Endothelial cell of umbilical vein (primary cell): ENCODE results near the gene DPEP2. TPM values are rescaled to one million over a fixed set of nuclear protein-coding genes. Genes with fewer than 3 reads are reported as not detected.
"Not testable (repeated sequence)": the region's sequence is repeated elsewhere in the genome, so short reads cannot be mapped to it uniquely, and the experiment has no call there.

Experiments
- BruUV-seq: library from RNA; stranded (reverse); fragments of 400-500 nt; replicated peaks from 2 replicates; lab custom pipeline; 2021; lab: Mats Ljungman, UMichigan
- CTCF ChIA-PET: fragments of 300-600, 350-600 bp; sonication (Branson Sonifier 250); formaldehyde crosslinking; loops from one replicate; lab custom pipeline; 2021; ENCODE audit warnings: antibody characterized with exemption, inconsistent platforms; lab: Charles Lee
- POLR2A ChIA-PET: fragments of 300-600, 350-600 bp; sonication (Branson Sonifier 250); formaldehyde crosslinking; loops from one replicate; lab custom pipeline; 2021; ENCODE audit warnings: antibody characterized with exemption, inconsistent platforms; lab: Charles Lee
- DNase-seq: peaks from one replicate; pipeline ENCODE4 v3.0.0-alpha.2; 2011; ENCODE audit warnings: low read depth, low spot score
- FAIRE-seq: peaks from 2 replicates; lab custom pipeline; 2011; peaks lifted over from hg19 to GRCh38; lab: Jason Lieb, UNC
- H2AFZ ChIP-seq: 2 replicates; pipeline ENCODE4 v1.6.0; 2012; ENCODE audit warnings: low read depth, low read length, control low read depth, inconsistent platforms
- H3K27ac ChIP-seq: 2 replicates; pipeline ENCODE4 v1.5.1; 2011; ENCODE audit warnings: low read depth, mild to moderate bottlenecking, control low read depth, low read length, moderate library complexity; ENCODE audit not compliant: insufficient read depth
- H3K27me3 ChIP-seq, 2 experiments: 2 replicates each; pipeline versions ENCODE4 v1.6.0 to v1.6.1; 2011; ENCODE audit warnings: low read length in 2 of 2, mixed read lengths in 1 of 2; ENCODE audit not compliant: control insufficient read depth in 2 of 2, insufficient read depth in 2 of 2
- H3K36me3 ChIP-seq, 2 experiments: 2 replicates in 1 of 2; 3 replicates in 1 of 2; pipeline ENCODE4 v1.5.1; 2011; ENCODE audit warnings: low read length in 2 of 2, mild to moderate bottlenecking in 1 of 2, moderate library complexity in 1 of 2; ENCODE audit not compliant: control insufficient read depth in 2 of 2, insufficient read depth in 2 of 2; ENCODE audit errors: extremely low read depth in 1 of 2
- H3K4me1 ChIP-seq: 3 replicates; pipeline ENCODE4 v1.5.1; 2011; ENCODE audit warnings: mild to moderate bottlenecking, low read length; ENCODE audit not compliant: control insufficient read depth, insufficient read depth; ENCODE audit errors: extremely low read depth
- H3K4me2 ChIP-seq: 2 replicates; pipeline ENCODE4 v1.6.1; 2011; ENCODE audit warnings: low read length, control low read depth, mixed read lengths; ENCODE audit not compliant: insufficient read depth
- H3K4me3 ChIP-seq, 3 experiments: fragments of 200-600 bp in 1 of 3; sonication (generic), shearing (Covaris generic) in 1 of 3; replicated peaks in 1 of 3; 2 replicates each; pipeline ENCODE4 v1.5.1; 2011 to 2016; ENCODE audit warnings: control low read depth in 3 of 3, low read length in 3 of 3, mild to moderate bottlenecking in 2 of 3, inconsistent platforms in 1 of 3, low read depth in 1 of 3, moderate library complexity in 1 of 3; ENCODE audit not compliant: insufficient read depth in 1 of 3
- H3K79me2 ChIP-seq: 2 replicates; pipeline ENCODE4 v1.6.0; 2012; ENCODE audit warnings: low read length, inconsistent platforms; ENCODE audit not compliant: control insufficient read depth, insufficient read depth
- H3K9ac ChIP-seq: replicated peaks from 2 replicates; pipeline ENCODE3; 2011; ENCODE audit warnings: low read length, control low read depth; ENCODE audit not compliant: insufficient read depth; ENCODE audit errors: extremely low read depth
- H3K9me1 ChIP-seq: replicated peaks from 3 replicates; pipeline ENCODE4 v1.6.0; 2011; ENCODE audit warnings: mild to moderate bottlenecking, low read length; ENCODE audit not compliant: control insufficient read depth, insufficient read depth; ENCODE audit errors: extremely low read depth
- H3K9me3 ChIP-seq: replicated peaks from 2 replicates; pipeline ENCODE4 v1.5.1; 2012; ENCODE audit warnings: low read length, inconsistent platforms; ENCODE audit not compliant: control insufficient read depth, insufficient read depth
- H4K20me1 ChIP-seq: replicated peaks from 2 replicates; pipeline ENCODE3; 2011; ENCODE audit warnings: mild to moderate bottlenecking, low read length; ENCODE audit not compliant: control insufficient read depth, insufficient read depth; ENCODE audit errors: extremely low read depth
- FOS ChIP-seq: IDR thresholded peaks from 2 replicates; pipeline ENCODE4 v1.6.1; 2011; ENCODE audit warnings: mild to moderate bottlenecking, low read length, moderate library complexity, borderline replicate concordance; ENCODE audit not compliant: insufficient read depth
- POLR2AphosphoS5 ChIP-seq: IDR thresholded peaks from 2 replicates; pipeline ENCODE4 v1.6.1; 2012; ENCODE audit warnings: low read depth, mild to moderate bottlenecking, control low read depth, low read length, moderate library complexity; ENCODE audit not compliant: insufficient read depth
- dilution Hi-C: fragments of 300-500 bp; cut with MboI; formaldehyde crosslinking; loops from one replicate; pipeline ENCODE4 v1.15.0; 2019; ENCODE audit warnings: low sequenced_read_pairs; ENCODE audit not compliant: extremely low pct_ligation_motif_present
- intact Hi-C: fragments of 100-400 bp; cut with micrococcal nuclease; formaldehyde crosslinking; loops from one replicate; pipeline ENCODE4 v1.10.0; 2022
- polyA plus RNA-seq, 4 experiments: library from polyadenylated mRNA; depleted of rRNA in 3 of 4; stranded (reverse) in 3 of 4; unstranded in 1 of 4; fragments of >200 nt; gene quantifications; 2 replicates each; pipeline versions ENCODE4 v1.2.1 to v1.2.3, GENCODE V29; 2011 to 2012; ENCODE audit warnings: missing spikeins in 1 of 4
- total RNA-seq: library from RNA; stranded (reverse); gene quantifications from 2 replicates; pipeline ENCODE4 v1.2.3, GENCODE V29; 2021

DPEP2 gene
- total and polyA plus RNA-seq, 2 donors (not counting 3 experiments of a cell fraction or from before 2014, with no cell fraction given), result 0.27 to 1.8 TPM

DNA sequence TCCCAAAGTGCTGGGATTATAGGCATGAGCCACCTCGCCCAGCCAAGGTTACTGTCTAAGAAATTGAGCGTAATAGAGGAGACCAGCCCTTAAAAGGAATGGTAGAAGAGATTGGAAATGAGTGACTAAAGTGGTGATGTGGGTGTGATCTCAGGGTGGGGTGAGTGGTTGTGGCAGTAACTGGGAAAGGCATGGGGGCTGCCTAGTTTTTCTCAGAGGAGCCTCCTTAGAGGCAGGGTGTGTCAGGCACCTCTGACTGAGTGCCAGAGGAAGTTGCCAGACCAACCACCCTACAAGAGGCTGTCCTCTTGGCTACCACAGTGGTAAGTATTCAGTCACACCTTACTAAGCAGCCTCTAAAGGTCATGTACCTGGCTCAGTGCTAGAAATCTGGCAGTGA, 32.7 kb upstream of the DPEP2 start:
- Histone ChIP-seq H4K20me1 (no peaks in the 10 kb centered on the region), H3K27ac (no peak overlapping the region), H3K4me2 (no peak overlapping the region), H2AFZ (no peak overlapping the region), H3K4me1 (no peaks in the 10 kb centered on the region), H3K79me2 (no peaks in the 10 kb centered on the region), H3K36me3 (peaks cover 0 to 5% of the 10 kb centered on the region in 2 experiments), H3K27me3 (no peaks in the 10 kb centered on the region), H3K4me3 (no peak overlapping the region), H3K9me3 (no peaks in the 10 kb centered on the region), H3K9me1 (no peaks in the 10 kb centered on the region), H3K9ac (no peak overlapping the region)
- ChIA-PET POLR2A (no interaction called here), CTCF (interaction anchor here (2.1 kb wide), 1 partner anchor 9 kb away, joined by 13 read pairs; no protein-coding TSS in a partner anchor)
- no peak for DNase-seq
- FAIRE-seq, result no peak
- dilution Hi-C loops, result no loop called here
- TF ChIP-seq FOS (no peak), POLR2AphosphoS5 (no peak)
- no TSS peak for BruUV-seq
- intact Hi-C loops, result no loop called here

- H2AFZ ChIP-seq, result not testable (repeated sequence)
- CTCF ChIA-PET, result interaction anchor here (0.9 to 4.3 kb wide), 3 partner anchors 10 to 40 kb away, joined by 3 to 28 read pairs (median 4); no protein-coding TSS in a partner anchor
These were observed 30.8 kb upstream of the DPEP2 start for GRCh38 chr16:68030108-68030507.

More at GRCh38 chr16:68030108-68030507, 30.8 kb upstream of the DPEP2 start:
- H3K27me3 ChIP-seq, FAIRE-seq, DNase-seq, dilution Hi-C loops, H3K4me1 ChIP-seq, H3K4me3 ChIP-seq, H3K27ac ChIP-seq, intact Hi-C loops, H3K79me2 ChIP-seq, H4K20me1 ChIP-seq, H3K9me3 ChIP-seq, H3K9ac ChIP-seq, BruUV-seq, H3K4me2 ChIP-seq, POLR2A ChIA-PET, H3K36me3 ChIP-seq, H3K9me1 ChIP-seq: not testable (repeated sequence)
